IMR-90 (cell line): Measurements from ENCODE around the gene COIL. TPM values are rescaled to one million over a fixed set of nuclear protein-coding genes. Genes with fewer than 3 reads are reported as not detected.

Experiments used
- ATAC-seq: fragments of 200-7000 bp; cut with Tn5 transposase; 2 replicates; pipeline ENCODE4 v1.9.1; 2020; ENCODE audit warnings: low read depth, mild to moderate bottlenecking, moderate library complexity
- BruUV-seq: library from RNA; stranded (reverse); fragments of 400-500 nt; replicated peaks from 2 replicates; lab custom pipeline; 2021; lab: Mats Ljungman, UMichigan
- CTCF ChIA-PET: fragments of 300-600 bp; formaldehyde crosslinking; extraction: SDS; loops from one replicate; lab custom pipeline; 2021; ENCODE audit warnings: antibody characterized with exemption; lab: Yijun Ruan, JAX
- POLR2A ChIA-PET: fragments of 300-600 bp; sonication (Branson Sonifier 250); formaldehyde crosslinking; loops from one replicate; lab custom pipeline; 2022; ENCODE audit warnings: antibody characterized with exemption; ENCODE audit not compliant: unreplicated experiment; lab: Charles Lee
- DNase-seq: peaks from one replicate; pipeline ENCODE4 v3.0.0; 2013
- H2AFZ ChIP-seq: replicated peaks from 2 replicates; pipeline ENCODE3; 2013; ENCODE audit warnings: low read length, mild to moderate bottlenecking; ENCODE audit not compliant: poor library complexity
- H2AK5ac ChIP-seq: 2 replicates; pipeline ENCODE4 v1.6.1; 2013; ENCODE audit warnings: low read depth, low read length, inconsistent platforms
- H2AK9ac ChIP-seq: replicated peaks from 2 replicates; pipeline ENCODE3; 2013; ENCODE audit warnings: mild to moderate bottlenecking, low read depth, low read length, moderate library complexity; ENCODE audit not compliant: poor library complexity
- H2BK120ac ChIP-seq: 2 replicates; pipeline ENCODE4 v1.6.1; 2013; ENCODE audit warnings: low read depth, low read length, inconsistent platforms
- H2BK15ac ChIP-seq: 3 replicates; pipeline ENCODE4 v1.6.1; 2013; ENCODE audit warnings: low read depth, low read length, inconsistent platforms
- H2BK20ac ChIP-seq: 2 replicates; pipeline ENCODE4 v1.6.1; 2013; ENCODE audit warnings: low read depth, mild to moderate bottlenecking, inconsistent platforms, low read length, moderate library complexity
- H2BK5ac ChIP-seq: 2 replicates; pipeline ENCODE4 v1.6.1; 2013; ENCODE audit warnings: mild to moderate bottlenecking, low read depth, low read length, inconsistent platforms; ENCODE audit not compliant: poor library complexity, severe bottlenecking
- H3K14ac ChIP-seq: replicated peaks from 2 replicates; pipeline ENCODE4 v1.6.1; 2013; ENCODE audit warnings: low read depth, low read length, inconsistent platforms
- H3K18ac ChIP-seq: 2 replicates; pipeline ENCODE4 v1.6.1; 2013; ENCODE audit warnings: low read depth, low read length, control low read depth
- H3K23ac ChIP-seq: 2 replicates; pipeline ENCODE4 v1.6.1; 2013; ENCODE audit warnings: low read depth, low read length, inconsistent platforms
- H3K27ac ChIP-seq: 2 replicates; pipeline ENCODE4 v1.5.1; 2013; ENCODE audit warnings: mild to moderate bottlenecking, control low read depth, low read length; ENCODE audit not compliant: insufficient read depth
- H3K27me3 ChIP-seq: 2 replicates; pipeline ENCODE4 v1.6.1; 2013; ENCODE audit warnings: low read length; ENCODE audit not compliant: control insufficient read depth, insufficient read depth
- H3K36me3 ChIP-seq: 2 replicates; pipeline ENCODE4 v1.6.1; 2013; ENCODE audit warnings: low read length, mixed read lengths; ENCODE audit not compliant: control insufficient read depth, insufficient read depth
- H3K4ac ChIP-seq: 2 replicates; pipeline ENCODE4 v1.6.1; 2013; ENCODE audit warnings: low read depth, low read length, inconsistent platforms
- H3K4me1 ChIP-seq: 2 replicates; pipeline ENCODE4 v1.6.1; 2013; ENCODE audit warnings: low read length, mixed read lengths; ENCODE audit not compliant: control insufficient read depth, insufficient read depth
- H3K4me2 ChIP-seq: 2 replicates; pipeline ENCODE4 v1.6.1; 2013; ENCODE audit warnings: low read depth, mild to moderate bottlenecking, control low read depth, low read length, moderate library complexity
- H3K4me3 ChIP-seq: 2 replicates; pipeline ENCODE4 v1.5.1; 2013; ENCODE audit warnings: low read depth, mild to moderate bottlenecking, control low read depth, low read length, moderate library complexity; ENCODE audit not compliant: insufficient read depth
- H3K56ac ChIP-seq: 2 replicates; pipeline ENCODE4 v1.6.1; 2013; ENCODE audit warnings: low read length, inconsistent platforms; ENCODE audit not compliant: insufficient read depth; ENCODE audit errors: extremely low read depth
- H3K79me1 ChIP-seq, 2 experiments: 2 replicates each; pipeline ENCODE4 v1.6.1; 2013; ENCODE audit warnings: low read length in 2 of 2, inconsistent platforms in 1 of 2, low read depth in 1 of 2
- H3K9ac ChIP-seq: 2 replicates; pipeline ENCODE4 v1.6.1; 2013; ENCODE audit warnings: low read depth, low read length, control low read depth
- H3K9me1 ChIP-seq: 2 replicates; pipeline ENCODE4 v1.6.1; 2013; ENCODE audit warnings: low read length, inconsistent platforms; ENCODE audit not compliant: insufficient read depth
- H3K9me3 ChIP-seq: 2 replicates; pipeline ENCODE4 v1.6.1; 2013; ENCODE audit warnings: low read length; ENCODE audit not compliant: control insufficient read depth, insufficient read depth
- H4K20me1 ChIP-seq: 2 replicates; pipeline ENCODE4 v1.6.1; 2013; ENCODE audit warnings: low read length, inconsistent platforms; ENCODE audit not compliant: insufficient read depth
- H4K5ac ChIP-seq: 2 replicates; pipeline ENCODE4 v1.6.1; 2013; ENCODE audit warnings: mild to moderate bottlenecking, low read depth, low read length, control low read depth
- H4K8ac ChIP-seq, 2 experiments: 2 replicates each; pipeline ENCODE4 v1.6.1; 2013; ENCODE audit warnings: low read depth in 2 of 2, low read length in 2 of 2, control low read depth in 1 of 2, inconsistent platforms in 1 of 2
- H4K91ac ChIP-seq: 2 replicates; pipeline ENCODE4 v1.6.1; 2013; ENCODE audit warnings: low read depth, low read length, inconsistent platforms; ENCODE audit not compliant: insufficient read depth
- BHLHE40 ChIP-seq: fragments of 150-350 bp; IDR thresholded peaks from 2 replicates; pipeline ENCODE4 v1.6.1; 2016; ENCODE audit warnings: mild to moderate bottlenecking, low read depth, low read length
- CEBPB ChIP-seq: IDR thresholded peaks from 2 replicates; pipeline ENCODE4 v1.6.1; 2012; ENCODE audit warnings: low read depth, low read length, improper control_type of control experiment
- CHD1 ChIP-seq: IDR thresholded peaks from 2 replicates; pipeline ENCODE4 v1.6.1; 2012; ENCODE audit warnings: low read depth, low read length, improper control_type of control experiment
- ELK1 ChIP-seq: fragments of 150-350 bp; IDR thresholded peaks from 2 replicates; pipeline ENCODE4 v1.6.1; 2016; ENCODE audit warnings: low read depth, mild to moderate bottlenecking, low read length, moderate library complexity, borderline replicate concordance
- FOS ChIP-seq: fragments of 150-350 bp; IDR thresholded peaks from 2 replicates; pipeline ENCODE4 v1.6.1; 2016; ENCODE audit warnings: low read depth, low read length
- MAFK ChIP-seq: IDR thresholded peaks from 2 replicates; pipeline ENCODE4 v1.6.1; 2012; ENCODE audit warnings: low read depth, low read length, improper control_type of control experiment
- MAZ ChIP-seq: IDR thresholded peaks from 2 replicates; pipeline ENCODE4 v1.6.1; 2012; ENCODE audit warnings: low read depth, mild to moderate bottlenecking, low read length, improper control_type of control experiment, moderate library complexity, borderline replicate concordance
- MXI1 ChIP-seq: IDR thresholded peaks from 2 replicates; pipeline ENCODE4 v1.6.1; 2012; ENCODE audit warnings: low read depth, mild to moderate bottlenecking, low read length, moderate library complexity, borderline replicate concordance
- NFE2L2 ChIP-seq: fragments of 150-350 bp; IDR thresholded peaks from 2 replicates; pipeline ENCODE4 v1.6.1; 2016; ENCODE audit warnings: low read depth, mild to moderate bottlenecking, low read length
- POLR2A ChIP-seq: IDR thresholded peaks from 2 replicates; pipeline ENCODE4 v1.6.1; 2012; ENCODE audit warnings: mild to moderate bottlenecking, low read depth, low read length
- RCOR1 ChIP-seq: IDR thresholded peaks from 2 replicates; pipeline ENCODE4 v1.6.1; 2012; ENCODE audit warnings: mild to moderate bottlenecking, low read length, improper control_type of control experiment; ENCODE audit not compliant: insufficient replicate concordance
- RFX5 ChIP-seq: IDR thresholded peaks from 2 replicates; pipeline ENCODE4 v1.8.0; 2012; ENCODE audit warnings: low read depth, mild to moderate bottlenecking, low read length, moderate library complexity
- SMC3 ChIP-seq: fragments of 150-350 bp; IDR thresholded peaks from 2 replicates; pipeline ENCODE4 v1.6.1; 2016; ENCODE audit warnings: low read depth, mild to moderate bottlenecking, antibody characterized with exemption, low read length, moderate library complexity
- WGBS, 2 experiments: methylation state at CpG; one replicate each; pipeline versions ENCODE4 v1.1.5 to v1.1.7; 2013; ENCODE audit warnings: missing lambda C conversion rate in 2 of 2; ENCODE audit not compliant: insufficient read length in 1 of 2; ENCODE audit errors: extremely low coverage in 2 of 2; 5-methylcytosine and 5-hydroxymethylcytosine counted together
- dilution Hi-C: fragments of 300-500 bp; cut with HindIII; formaldehyde crosslinking; loops from one replicate; pipeline ENCODE4 v1.14.3; 2018; ENCODE audit warnings: low sequenced_read_pairs; ENCODE audit not compliant: unreplicated experiment
- in situ Hi-C: fragments of 300-500 bp; cut with MboI; formaldehyde crosslinking; loops from 3 replicates; pipeline ENCODE4 v1.14.3; 2019; ENCODE audit warnings: low sequenced_read_pairs, inconsistent platforms, mixed read lengths
- intact Hi-C: fragments of 100-400 bp; cut with micrococcal nuclease; formaldehyde crosslinking; loops from 2 replicates; pipeline ENCODE4 v1.10.0; 2022
- polyA plus RNA-seq, 3 experiments: library from polyadenylated mRNA; depleted of rRNA; stranded (reverse); fragments of >200 nt; gene quantifications; 2 replicates each; pipeline ENCODE4 v1.2.3, GENCODE V29; 2012; ENCODE audit warnings: low replicate concordance in 1 of 3
- total RNA-seq: library from RNA; depleted of rRNA; stranded (reverse); fragments of >200 nt; gene quantifications from 2 replicates; pipeline ENCODE4 v1.2.3, GENCODE V29; 2012
- TF ChIP-seq, protein P1 (sequence below): fragments of 150-350 bp; IDR thresholded peaks from 2 replicates; pipeline ENCODE4 v1.6.1; 2017; ENCODE audit warnings: mild to moderate bottlenecking, antibody characterized with exemption, low read length, low read depth
- TF ChIP-seq, protein P2 (sequence below): conservative IDR thresholded peaks from 2 replicates; pipeline ENCODE4 v1.5.1; 2012; ENCODE audit warnings: mild to moderate bottlenecking, low read depth, low read length, improper control_type of control experiment

COIL gene
- total and polyA plus RNA-seq, 2 of the 4 experiments (the other 2 are of a cell fraction): 5.2 to 13.3 TPM

DNA sequence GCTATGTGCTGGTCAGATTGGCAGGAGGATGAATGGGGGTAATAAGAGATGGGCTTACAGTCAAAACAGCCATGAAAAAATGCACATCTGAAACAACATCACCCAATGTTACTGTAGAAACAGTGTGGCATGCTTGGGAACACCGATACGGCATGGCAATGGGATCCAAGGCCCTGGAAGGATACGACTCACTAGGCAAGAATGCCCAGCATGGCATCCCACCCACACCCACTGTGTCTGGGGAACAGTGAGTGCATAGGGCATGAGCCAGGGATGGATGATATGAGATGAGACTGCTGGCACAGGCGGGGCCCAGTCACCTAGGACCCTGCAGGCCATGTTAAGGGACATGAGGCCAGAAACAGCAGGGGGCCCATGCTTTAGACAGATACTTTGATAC, 58.5 kb downstream of the COIL start:
- H2BK5ac ChIP-seq: peak overlapping the region; percentile 13
- H3K4me3 ChIP-seq: no peak overlapping the region
- dilution Hi-C loops: no loop called here
- H3K27ac ChIP-seq: no peak overlapping the region
- no peak overlapping the region for H3K4me2 ChIP-seq
- DNase-seq (peak; percentile 34), ATAC-seq (peak; percentile 82)
- intact Hi-C loops: no loop called here
- POLR2A ChIA-PET: no interaction called here
- H3K36me3 ChIP-seq: peaks cover 66% of the 10 kb centered on the region
- H2BK15ac ChIP-seq: no peak overlapping the region
- H3K14ac ChIP-seq: no peak overlapping the region
- H2BK120ac ChIP-seq: no peak overlapping the region; the same call in 1 of the 2 replicates
- no peak overlapping the region; a peak in 1 of 4 replicates for H4K8ac ChIP-seq
- H2AFZ ChIP-seq: peak overlapping the region; percentile 68
- no peak overlapping the region for H3K56ac ChIP-seq
- no peak overlapping the region for H4K91ac ChIP-seq
- peaks cover 19% of the 10 kb centered on the region for H3K9me1 ChIP-seq
- no peak overlapping the region for H3K9ac ChIP-seq
- no peak overlapping the region for H3K18ac ChIP-seq
- no peak for TF ChIP-seq CHD1
- TF ChIP-seq SMC3: no peak
- TF ChIP-seq, protein P1, sequence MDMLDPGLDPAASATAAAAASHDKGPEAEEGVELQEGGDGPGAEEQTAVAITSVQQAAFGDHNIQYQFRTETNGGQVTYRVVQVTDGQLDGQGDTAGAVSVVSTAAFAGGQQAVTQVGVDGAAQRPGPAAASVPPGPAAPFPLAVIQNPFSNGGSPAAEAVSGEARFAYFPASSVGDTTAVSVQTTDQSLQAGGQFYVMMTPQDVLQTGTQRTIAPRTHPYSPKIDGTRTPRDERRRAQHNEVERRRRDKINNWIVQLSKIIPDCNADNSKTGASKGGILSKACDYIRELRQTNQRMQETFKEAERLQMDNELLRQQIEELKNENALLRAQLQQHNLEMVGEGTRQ: no peak
- no peak for TF ChIP-seq MAZ
- TF ChIP-seq, protein P2, sequence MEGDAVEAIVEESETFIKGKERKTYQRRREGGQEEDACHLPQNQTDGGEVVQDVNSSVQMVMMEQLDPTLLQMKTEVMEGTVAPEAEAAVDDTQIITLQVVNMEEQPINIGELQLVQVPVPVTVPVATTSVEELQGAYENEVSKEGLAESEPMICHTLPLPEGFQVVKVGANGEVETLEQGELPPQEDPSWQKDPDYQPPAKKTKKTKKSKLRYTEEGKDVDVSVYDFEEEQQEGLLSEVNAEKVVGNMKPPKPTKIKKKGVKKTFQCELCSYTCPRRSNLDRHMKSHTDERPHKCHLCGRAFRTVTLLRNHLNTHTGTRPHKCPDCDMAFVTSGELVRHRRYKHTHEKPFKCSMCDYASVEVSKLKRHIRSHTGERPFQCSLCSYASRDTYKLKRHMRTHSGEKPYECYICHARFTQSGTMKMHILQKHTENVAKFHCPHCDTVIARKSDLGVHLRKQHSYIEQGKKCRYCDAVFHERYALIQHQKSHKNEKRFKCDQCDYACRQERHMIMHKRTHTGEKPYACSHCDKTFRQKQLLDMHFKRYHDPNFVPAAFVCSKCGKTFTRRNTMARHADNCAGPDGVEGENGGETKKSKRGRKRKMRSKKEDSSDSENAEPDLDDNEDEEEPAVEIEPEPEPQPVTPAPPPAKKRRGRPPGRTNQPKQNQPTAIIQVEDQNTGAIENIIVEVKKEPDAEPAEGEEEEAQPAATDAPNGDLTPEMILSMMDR: no peak
- no peak for TF ChIP-seq POLR2A
- TF ChIP-seq ELK1: no peak
- TF ChIP-seq FOS: no peak
- no peak for TF ChIP-seq MXI1
- no peak for TF ChIP-seq MAFK
- no peak for TF ChIP-seq CEBPB
- no peak for TF ChIP-seq NFE2L2
- TF ChIP-seq RFX5: no peak
- no peak for TF ChIP-seq BHLHE40
- TF ChIP-seq RCOR1: no peak
- in situ Hi-C loops: no loop called here
- CTCF ChIA-PET: no interaction called here
- H2AK9ac ChIP-seq: peak overlapping the region; percentile 57
- no peak overlapping the region for H2BK20ac ChIP-seq
- no peak overlapping the region for H4K5ac ChIP-seq
- peaks cover 5% of the 10 kb centered on the region; the same call in 1 of the 2 replicates for H3K4me1 ChIP-seq
- no peaks in the 10 kb centered on the region for H3K27me3 ChIP-seq
- H3K4ac ChIP-seq: peak overlapping the region; percentile 43; the same call in 1 of the 2 replicates
- H3K9me3 ChIP-seq: no peaks in the 10 kb centered on the region
- no CpG with 5 or more reads among the region's 4 CpGs for WGBS, 2 experiments
- H3K79me1 ChIP-seq: peaks cover 31 to 57% of the 10 kb centered on the region in 2 experiments
- no peak overlapping the region; the same call in 1 of the 2 replicates for H3K23ac ChIP-seq
- 0 out of 2 replicates have a peak, but pooled peaks cover 3% of the 10 kb centered on the region for H4K20me1 ChIP-seq
- no peak overlapping the region for H2AK5ac ChIP-seq
- no TSS peak for BruUV-seq
